Measurements from ENCODE around the gene ADRA2B. TPM values are rescaled to one million over a fixed set of nuclear protein-coding genes. Genes with fewer than 3 reads are reported as not detected.

The ADRA2B gene
- total RNA-seq, 1 experiment from 2014 or later, result 0.47 TPM

GRCh38 chr2:96157649-96158553 lies 41.5 kb upstream of the ADRA2B start:
- ChIA-PET CTCF (no interaction called here), POLR2A (no interaction called here), RAD21 (ENCODE audit: low non-redundant PET in 1 of 2, low total read pairs in 2 of 2, uncharacterized antibody in 2 of 2, unreplicated experiment in 2 of 2) (no interaction called here)
- H3K27ac ChIP-seq (ENCODE audit: low read depth, low read length), result no peak overlapping the region
- no peaks in the 10 kb centered on the region for H4K20me1 ChIP-seq (ENCODE audit: insufficient read depth)
- TF ChIP-seq ZBTB33 (IDR thresholded peaks at IDR 0.05; ENCODE audit: extremely low read depth, insufficient replicate concordance, low read length) (no peak), ELF1 (IDR thresholded peaks at IDR 0.05; ENCODE audit: borderline replicate concordance, low read depth) (no peak), JUND (IDR thresholded peaks at IDR 0.05) (no peak), EZH2 (IDR thresholded peaks at IDR 0.05) (no peak), EGR1 (IDR thresholded peaks at IDR 0.05; ENCODE audit: low read depth) (no peak)
- H3K9me2 ChIP-seq (ENCODE audit: insufficient read depth), result no peaks in the 10 kb centered on the region
- BruUV-seq (replicated peaks), result no TSS peak
- no peaks in the 10 kb centered on the region for H3K36me3 ChIP-seq (ENCODE audit: control insufficient read depth in 1 of 2, insufficient read depth in 2 of 2, low read length in 2 of 2)
- no peak for DNase-seq (ENCODE audit: low read depth, low spot score)
- no peak overlapping the region for H3K4me2 ChIP-seq (ENCODE audit: low read length)
- intact Hi-C loops (cut with micrococcal nuclease), result no loop called here
- H3K79me2 ChIP-seq (ENCODE audit: insufficient read depth, low read length), result no peaks in the 10 kb centered on the region
- H3K9ac ChIP-seq (ENCODE audit: low read length), result no peak overlapping the region
- H3K4me3 ChIP-seq (replicated peaks in 1 of 2; ENCODE audit: low read depth in 1 of 2, low read length in 2 of 2), result no peak overlapping the region
- H3K4me1 ChIP-seq (ENCODE audit: control insufficient read depth in 1 of 2, insufficient read depth in 2 of 2, low read length in 2 of 2), result no peaks in the 10 kb centered on the region
- H3K9me3 ChIP-seq (ENCODE audit: control insufficient read depth in 1 of 2, insufficient read depth in 1 of 2, low read depth in 1 of 2, low read length in 2 of 2), result no peaks in the 10 kb centered on the region
- H3K27me3 ChIP-seq (ENCODE audit: insufficient read depth, low read length), result no peaks in the 10 kb centered on the region
- no peak for ATAC-seq
- no peak overlapping the region for H2AFZ ChIP-seq (ENCODE audit: low read depth, low read length, poor library complexity, severe bottlenecking)

Measured in HCT116 (cell line).